Brain microvascular endothelial cell (primary cell): ENCODE measurements around the gene MAD1L1.

Experiments used
- DNase-seq: peaks from one replicate; pipeline ENCODE4 v3.0.0-alpha.2; 2020
- H3K27ac ChIP-seq: fragments of 250-450 bp; sonication (Bioruptor Pico); 2 replicates; pipeline ENCODE4 v1.5.1; 2020; ENCODE audit warnings: mild to moderate bottlenecking, moderate library complexity
- H3K27me3 ChIP-seq: fragments of 250-450 bp; sonication (Bioruptor Pico); replicated peaks from 2 replicates; pipeline ENCODE4 v1.5.1; 2020; ENCODE audit warnings: mild to moderate bottlenecking
- H3K36me3 ChIP-seq: fragments of 250-450 bp; sonication (Bioruptor Pico); replicated peaks from 2 replicates; pipeline ENCODE4 v1.5.1; 2020; ENCODE audit warnings: mild to moderate bottlenecking
- H3K4me3 ChIP-seq: 2 replicates; pipeline ENCODE4 v1.5.1; 2011; ENCODE audit warnings: low read depth, mild to moderate bottlenecking, control low read depth, low read length, moderate library complexity
- in situ Hi-C: cut with HindIII; loops from 2 replicates; pipeline ENCODE4 v1.10.0; 2017; ENCODE audit warnings: low sequenced_read_pairs, low pct_ligation_motif_present
- TF ChIP-seq, protein P1 (sequence below): IDR thresholded peaks from 2 replicates; pipeline ENCODE4 v1.5.1; 2011; ENCODE audit warnings: low read depth, mild to moderate bottlenecking, moderate library complexity, low read length, control low read depth, inconsistent platforms; ENCODE audit errors: missing control alignments

Gene MAD1L1

DNA sequence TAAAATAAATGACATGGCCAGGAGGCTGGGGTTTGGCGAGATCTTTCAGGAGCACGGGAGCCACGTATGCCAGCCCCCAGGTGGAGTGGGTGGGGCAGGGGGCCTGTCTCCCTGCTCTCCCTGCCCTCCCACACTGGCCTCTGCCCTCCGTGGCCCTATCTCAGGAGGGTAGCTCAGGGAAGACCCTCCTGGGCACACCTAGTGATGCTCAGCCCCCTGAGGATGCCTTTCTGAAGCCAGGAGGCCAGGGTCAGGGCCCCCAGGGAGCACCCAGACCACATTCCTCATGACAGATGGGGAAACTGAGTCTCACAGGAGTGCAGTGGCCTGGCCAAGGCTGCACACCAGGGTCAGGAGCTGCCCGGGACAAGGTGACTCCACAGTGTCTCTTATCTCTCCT is 339.3 kb downstream of the MAD1L1 start:
- in situ Hi-C loops, result no loop called here
- TF ChIP-seq, protein P1, sequence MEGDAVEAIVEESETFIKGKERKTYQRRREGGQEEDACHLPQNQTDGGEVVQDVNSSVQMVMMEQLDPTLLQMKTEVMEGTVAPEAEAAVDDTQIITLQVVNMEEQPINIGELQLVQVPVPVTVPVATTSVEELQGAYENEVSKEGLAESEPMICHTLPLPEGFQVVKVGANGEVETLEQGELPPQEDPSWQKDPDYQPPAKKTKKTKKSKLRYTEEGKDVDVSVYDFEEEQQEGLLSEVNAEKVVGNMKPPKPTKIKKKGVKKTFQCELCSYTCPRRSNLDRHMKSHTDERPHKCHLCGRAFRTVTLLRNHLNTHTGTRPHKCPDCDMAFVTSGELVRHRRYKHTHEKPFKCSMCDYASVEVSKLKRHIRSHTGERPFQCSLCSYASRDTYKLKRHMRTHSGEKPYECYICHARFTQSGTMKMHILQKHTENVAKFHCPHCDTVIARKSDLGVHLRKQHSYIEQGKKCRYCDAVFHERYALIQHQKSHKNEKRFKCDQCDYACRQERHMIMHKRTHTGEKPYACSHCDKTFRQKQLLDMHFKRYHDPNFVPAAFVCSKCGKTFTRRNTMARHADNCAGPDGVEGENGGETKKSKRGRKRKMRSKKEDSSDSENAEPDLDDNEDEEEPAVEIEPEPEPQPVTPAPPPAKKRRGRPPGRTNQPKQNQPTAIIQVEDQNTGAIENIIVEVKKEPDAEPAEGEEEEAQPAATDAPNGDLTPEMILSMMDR, result no peak
- H3K4me3 ChIP-seq, result no peak overlapping the region
- no peaks in the 10 kb centered on the region for H3K27me3 ChIP-seq
- DNase-seq, result no peak
- no peaks in the 10 kb centered on the region for H3K36me3 ChIP-seq
- H3K27ac ChIP-seq, result no peak overlapping the region

DNA sequence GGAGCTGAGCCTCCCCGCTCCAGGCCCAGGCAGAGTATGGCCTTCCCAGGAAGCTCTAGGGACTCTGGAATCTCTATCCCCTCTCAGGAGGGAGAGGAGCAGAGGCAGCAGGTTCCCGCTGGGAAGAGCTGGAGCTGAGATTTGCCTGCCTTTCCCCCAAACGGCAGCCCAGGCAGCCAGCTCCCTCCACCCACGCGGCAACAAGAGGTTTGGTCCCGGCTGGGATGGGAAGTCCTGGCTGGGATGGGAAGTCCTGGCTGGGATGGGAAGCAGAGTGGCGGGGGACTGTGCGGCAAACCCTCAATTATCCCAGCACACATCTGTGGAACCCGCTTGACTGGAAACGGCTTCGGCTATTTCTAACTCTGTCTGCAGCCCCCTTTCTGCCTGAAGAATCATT is 339.7 kb downstream of the MAD1L1 start:
- in situ Hi-C loops, result no loop called here
- TF ChIP-seq, protein P1, result no peak
- H3K27ac ChIP-seq, result no peak overlapping the region
- no peaks in the 10 kb centered on the region for H3K27me3 ChIP-seq
- no peak overlapping the region for H3K4me3 ChIP-seq
- no peak for DNase-seq
- H3K36me3 ChIP-seq, result no peaks in the 10 kb centered on the region

DNA sequence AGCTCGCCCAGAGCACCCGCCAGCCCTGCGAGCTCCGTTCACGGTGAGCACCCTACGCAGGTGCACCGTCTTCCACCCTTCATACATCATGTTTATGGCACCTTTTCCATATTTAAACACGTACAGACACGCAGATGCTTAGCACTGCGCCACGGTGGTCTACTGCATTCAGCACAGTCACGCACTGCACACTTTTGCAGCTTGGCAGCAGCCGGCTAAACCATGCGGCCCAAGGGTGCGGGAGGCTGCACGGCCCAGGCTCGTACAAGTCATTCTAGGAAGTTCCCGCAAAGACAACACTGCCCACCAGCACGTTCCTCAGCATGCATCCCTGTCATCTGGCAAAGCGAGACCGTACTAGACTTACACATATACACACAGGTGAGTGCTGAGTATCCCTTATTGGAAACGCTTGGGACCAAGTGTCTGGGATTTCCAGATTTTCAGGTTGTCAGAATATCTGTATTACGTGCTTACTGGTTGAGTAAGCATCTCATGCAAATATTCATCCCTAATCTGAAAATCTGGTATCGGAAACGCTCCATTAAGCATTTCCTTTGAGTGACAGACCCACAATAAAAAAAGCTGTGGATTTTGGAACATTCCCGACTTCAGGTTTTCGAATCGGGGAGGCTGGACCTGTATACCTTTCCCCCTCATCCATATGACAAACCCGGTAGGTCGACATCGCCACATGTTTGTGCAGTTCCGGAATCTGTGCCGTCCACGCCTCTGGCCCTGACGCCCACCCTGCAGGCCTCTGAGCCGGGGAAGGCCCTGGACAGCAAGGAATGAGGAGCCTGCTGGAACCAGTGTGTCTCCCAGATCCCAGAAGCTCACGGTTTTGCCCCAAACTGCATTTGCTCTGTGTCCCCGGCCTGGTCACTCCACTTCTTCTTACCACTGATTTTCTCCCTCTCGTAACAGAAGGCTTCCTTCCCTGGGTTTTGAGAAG is 340.5 kb downstream of the MAD1L1 start:
- Histone ChIP-seq H3K4me3 (no peak overlapping the region), H3K36me3 (no peaks in the 10 kb centered on the region), H3K27ac (no peak overlapping the region), H3K27me3 (no peaks in the 10 kb centered on the region)
- TF ChIP-seq, protein P1, result no peak
- DNase-seq, result no peak
- in situ Hi-C loops, result no loop called here

DNA sequence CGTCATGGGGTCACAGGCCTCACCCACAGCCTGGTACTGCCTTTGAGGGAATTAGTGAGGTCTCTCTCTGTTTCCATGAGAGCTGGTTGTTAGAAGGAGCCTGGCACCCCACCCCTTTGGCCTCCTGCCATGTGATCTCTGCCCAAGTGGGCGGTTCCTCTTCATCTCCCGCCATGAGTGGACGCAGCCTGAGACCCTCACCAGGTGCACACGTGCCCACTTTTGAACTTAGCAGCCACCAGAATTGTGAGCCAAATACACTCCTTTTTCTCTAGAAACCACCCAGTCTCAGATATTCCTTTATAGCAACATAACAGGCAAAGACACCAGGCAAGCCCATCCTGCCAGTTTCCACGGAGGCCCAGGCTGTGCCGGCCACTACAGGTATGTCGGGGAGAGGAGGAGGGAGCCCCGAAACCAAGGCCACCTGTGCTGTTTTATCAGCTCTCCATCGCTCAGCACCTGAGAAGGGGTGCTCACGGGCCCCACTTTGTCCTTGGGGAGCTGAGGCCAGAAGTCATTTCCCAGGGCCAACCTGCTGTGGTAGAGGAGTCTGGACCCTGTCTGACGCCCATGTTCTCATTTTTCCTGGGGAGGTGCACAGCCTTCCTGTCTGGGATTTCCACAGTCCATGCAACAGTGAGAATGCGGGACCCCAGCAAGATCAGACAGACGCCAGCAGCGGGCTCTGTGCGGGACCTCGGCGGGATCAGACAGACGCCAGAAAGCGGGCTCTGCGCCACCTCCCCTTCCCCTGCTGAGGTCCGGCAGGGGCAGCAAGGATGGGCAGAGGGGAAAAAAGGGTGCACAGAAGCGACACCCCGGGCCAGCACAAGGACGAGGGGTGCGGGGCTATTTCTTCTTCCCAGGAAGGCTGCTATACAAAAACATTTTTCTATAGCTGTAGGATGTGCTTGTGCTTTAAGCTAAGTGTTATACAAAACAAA is 342.2 kb downstream of the MAD1L1 start:
- H3K36me3 ChIP-seq, result no peaks in the 10 kb centered on the region
- H3K4me3 ChIP-seq, result no peak overlapping the region
- H3K27ac ChIP-seq, result no peak overlapping the region
- no peaks in the 10 kb centered on the region for H3K27me3 ChIP-seq
- TF ChIP-seq, protein P1, result no peak
- in situ Hi-C loops, result no loop called here
- no peak for DNase-seq

DNA sequence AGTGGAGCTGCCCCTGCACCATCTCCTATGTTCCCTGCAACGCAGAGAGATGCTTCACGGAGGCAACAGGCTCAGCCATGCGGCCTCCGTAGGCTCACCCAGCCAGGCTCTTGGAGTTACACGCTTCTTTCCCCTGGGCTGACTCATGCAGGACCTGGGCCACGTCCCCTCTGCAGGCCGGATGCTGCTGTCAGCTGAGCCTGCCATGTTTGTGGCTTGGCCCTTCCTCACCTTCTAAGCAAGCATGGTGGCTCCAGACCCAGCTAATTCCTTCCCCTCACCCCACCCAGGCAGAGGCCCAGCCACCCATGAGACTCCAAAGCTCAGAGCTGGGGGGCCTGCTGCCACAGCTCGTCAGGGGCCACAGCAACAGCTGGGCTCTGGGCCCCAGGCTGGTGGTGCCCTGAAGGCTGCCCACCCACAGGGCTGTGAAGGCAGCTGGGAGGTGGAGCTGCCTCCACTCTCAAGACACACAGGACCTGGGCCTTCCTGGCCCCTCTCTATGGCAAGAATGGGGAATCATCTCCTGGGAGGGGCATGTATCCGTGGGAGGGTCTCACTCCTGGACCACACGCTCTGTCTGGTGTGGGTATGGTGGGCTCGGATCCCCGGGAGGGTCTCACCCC is 343.1 kb downstream of the MAD1L1 start:
- peak; percentile 73 for DNase-seq
- TF ChIP-seq, protein P1, result no peak
- H3K4me3 ChIP-seq, result no peak overlapping the region
- H3K27ac ChIP-seq, result peak overlapping the region; percentile 34
- in situ Hi-C loops, result no loop called here
- H3K36me3 ChIP-seq, result no peaks in the 10 kb centered on the region
- no peaks in the 10 kb centered on the region for H3K27me3 ChIP-seq
